Thoracic aorta (tissue), 2 donors: ENCODE data around the gene MACROH2A2. TPM values are rescaled to one million over a fixed set of nuclear protein-coding genes. Genes with fewer than 3 reads are reported as not detected.
A peak's percentile ranks its signal among the peaks of the same experiment; 100 is the strongest.

Source experiments
- ATAC-seq: fragments of 150-250 bp; one replicate; pipeline ENCODE4 v1.8.0; 2017; ENCODE audit warnings: low read depth; ENCODE audit not compliant: insufficient number of reproducible peaks, low FRiP score
- DNase-seq: peaks from one replicate; pipeline ENCODE4 v3.0.0-alpha.2; 2020; ENCODE audit warnings: low spot score
- H3K27ac ChIP-seq, 2 donors: fragments of 200-600 bp; sonication (generic); 1 replicate in 1 of 2; 2 replicates in 1 of 2; pipeline ENCODE4 v1.5.1; 2016; ENCODE audit warnings: mild to moderate bottlenecking in 2 of 2, moderate library complexity in 2 of 2
- H3K27me3 ChIP-seq: fragments of 200-600 bp; sonication (generic); replicated peaks from 2 replicates; pipeline ENCODE4 v1.6.0; 2016; ENCODE audit warnings: mild to moderate bottlenecking; ENCODE audit not compliant: insufficient read depth
- H3K36me3 ChIP-seq: fragments of 200-600 bp; sonication (generic); one replicate; pipeline ENCODE4 v1.5.1; 2016
- H3K4me1 ChIP-seq, 2 donors: fragments of 200-600 bp; sonication (generic); 1 replicate in 1 of 2; 2 replicates in 1 of 2; pipeline versions ENCODE4 v1.5.1 to v1.6.0; 2016; ENCODE audit warnings: low read depth in 2 of 2, mild to moderate bottlenecking in 1 of 2; ENCODE audit not compliant: control insufficient read depth in 1 of 2
- H3K4me3 ChIP-seq: fragments of 200-600 bp; sonication (generic); 2 replicates; pipeline ENCODE4 v1.5.1; 2016; ENCODE audit warnings: mild to moderate bottlenecking
- H3K9me3 ChIP-seq: fragments of 200-600 bp; sonication (generic); 2 replicates; pipeline ENCODE4 v1.5.1; 2016
- total RNA-seq, 2 donors: library from RNA; depleted of rRNA; stranded (reverse); fragments of >200 nt; gene quantifications; one replicate each; pipeline versions ENCODE4 v1.1.0 to v1.2.3, GENCODE V29; 2016
- TF ChIP-seq, protein P1 (sequence below): fragments of 200-600 bp; sonication (generic); IDR thresholded peaks from one replicate; pipeline ENCODE4 v1.5.1; 2019; ENCODE audit warnings: antibody characterized with exemption

MACROH2A2 gene
- total RNA-seq, 2 donors from 2014 or later = 0.68 to 8.5 TPM

DNA sequence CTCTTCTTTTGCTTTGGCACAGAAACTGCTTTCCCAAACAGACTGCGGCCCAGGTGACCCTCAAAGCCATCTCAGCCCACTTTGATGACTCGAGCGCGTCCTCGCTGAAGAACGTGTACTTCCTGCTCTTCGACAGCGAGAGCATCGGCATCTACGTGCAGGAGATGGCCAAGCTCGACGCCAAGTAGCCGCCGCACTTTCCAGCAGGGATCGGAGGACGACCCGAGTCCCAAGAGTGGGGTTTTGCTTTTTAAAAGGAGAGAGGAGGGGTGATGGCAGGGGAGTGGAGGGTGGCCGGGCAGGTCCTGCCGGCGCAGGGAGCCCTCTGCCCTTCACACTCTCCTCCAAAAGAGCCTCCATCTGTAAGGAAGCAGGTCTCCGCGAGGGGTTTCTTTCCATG is 58.9 kb downstream of the MACROH2A2 start:
- DNase-seq (no peak), ATAC-seq (no peak)
- Histone ChIP-seq H3K27ac (no peak overlapping the region), H3K9me3 (no peaks in the 10 kb centered on the region), H3K4me3 (no peak overlapping the region), H3K4me1 (no peaks in the 10 kb centered on the region), H3K27me3 (no peaks in the 10 kb centered on the region), H3K36me3 (peaks cover 30% of the 10 kb centered on the region)
- TF ChIP-seq, protein P1, sequence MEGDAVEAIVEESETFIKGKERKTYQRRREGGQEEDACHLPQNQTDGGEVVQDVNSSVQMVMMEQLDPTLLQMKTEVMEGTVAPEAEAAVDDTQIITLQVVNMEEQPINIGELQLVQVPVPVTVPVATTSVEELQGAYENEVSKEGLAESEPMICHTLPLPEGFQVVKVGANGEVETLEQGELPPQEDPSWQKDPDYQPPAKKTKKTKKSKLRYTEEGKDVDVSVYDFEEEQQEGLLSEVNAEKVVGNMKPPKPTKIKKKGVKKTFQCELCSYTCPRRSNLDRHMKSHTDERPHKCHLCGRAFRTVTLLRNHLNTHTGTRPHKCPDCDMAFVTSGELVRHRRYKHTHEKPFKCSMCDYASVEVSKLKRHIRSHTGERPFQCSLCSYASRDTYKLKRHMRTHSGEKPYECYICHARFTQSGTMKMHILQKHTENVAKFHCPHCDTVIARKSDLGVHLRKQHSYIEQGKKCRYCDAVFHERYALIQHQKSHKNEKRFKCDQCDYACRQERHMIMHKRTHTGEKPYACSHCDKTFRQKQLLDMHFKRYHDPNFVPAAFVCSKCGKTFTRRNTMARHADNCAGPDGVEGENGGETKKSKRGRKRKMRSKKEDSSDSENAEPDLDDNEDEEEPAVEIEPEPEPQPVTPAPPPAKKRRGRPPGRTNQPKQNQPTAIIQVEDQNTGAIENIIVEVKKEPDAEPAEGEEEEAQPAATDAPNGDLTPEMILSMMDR = no peak

DNA sequence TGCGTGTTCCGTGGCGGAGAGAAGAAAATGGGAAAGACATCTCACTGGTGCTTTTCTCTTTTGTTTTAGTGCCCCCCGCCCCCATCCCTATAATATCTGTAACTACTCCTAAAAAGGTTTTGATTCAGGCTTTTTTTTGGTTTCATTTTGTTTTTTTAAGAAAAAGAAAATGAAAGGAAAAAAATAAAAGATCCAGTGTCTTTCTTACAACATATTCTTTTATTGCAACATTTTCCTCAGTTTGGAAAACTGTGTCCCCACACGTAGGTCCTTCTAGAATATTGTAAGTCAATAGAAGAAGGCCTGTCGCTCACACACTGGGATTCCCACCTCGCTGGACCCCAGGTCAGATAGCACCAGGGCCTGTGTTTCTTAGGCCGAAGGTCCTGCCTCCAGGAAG is 59.4 kb downstream of the MACROH2A2 start:
- TF ChIP-seq, protein P1 = no peak
- DNase-seq (no peak), ATAC-seq (no peak)
- H3K36me3 ChIP-seq = peaks cover 30% of the 10 kb centered on the region
- H3K27ac ChIP-seq = no peak overlapping the region
- no peaks in the 10 kb centered on the region for H3K9me3 ChIP-seq
- H3K4me1 ChIP-seq = no peaks in the 10 kb centered on the region
- no peaks in the 10 kb centered on the region for H3K27me3 ChIP-seq
- no peak overlapping the region for H3K4me3 ChIP-seq

DNA sequence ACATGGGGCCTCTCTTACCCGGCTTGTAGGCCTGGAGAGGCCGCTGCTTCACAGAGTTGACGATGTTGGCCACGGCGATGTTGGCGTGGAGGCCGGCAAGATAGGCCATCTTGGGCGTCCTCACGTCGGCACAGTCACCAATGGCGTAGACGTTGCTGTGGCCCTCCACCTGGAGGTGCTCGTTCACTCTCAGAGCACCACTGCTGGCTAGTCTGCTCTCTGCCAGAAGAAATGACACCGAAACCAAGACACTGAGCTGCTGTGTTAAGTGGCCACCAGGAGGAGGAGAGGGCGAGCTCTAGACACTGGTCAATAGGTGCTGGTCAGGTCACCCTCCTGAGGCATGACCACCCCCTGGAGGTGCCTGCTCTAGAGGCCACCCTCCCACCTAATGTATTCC is 62.3 kb downstream of the MACROH2A2 start:
- DNase-seq = no peak
- Histone ChIP-seq H3K27me3 (no peaks in the 10 kb centered on the region), H3K4me3 (no peak overlapping the region), H3K27ac (no peak overlapping the region), H3K4me1 (no peaks in the 10 kb centered on the region), H3K9me3 (no peaks in the 10 kb centered on the region), H3K36me3 (peaks cover 47% of the 10 kb centered on the region)
- TF ChIP-seq, protein P1 = no peak
- ATAC-seq = no peak

DNA sequence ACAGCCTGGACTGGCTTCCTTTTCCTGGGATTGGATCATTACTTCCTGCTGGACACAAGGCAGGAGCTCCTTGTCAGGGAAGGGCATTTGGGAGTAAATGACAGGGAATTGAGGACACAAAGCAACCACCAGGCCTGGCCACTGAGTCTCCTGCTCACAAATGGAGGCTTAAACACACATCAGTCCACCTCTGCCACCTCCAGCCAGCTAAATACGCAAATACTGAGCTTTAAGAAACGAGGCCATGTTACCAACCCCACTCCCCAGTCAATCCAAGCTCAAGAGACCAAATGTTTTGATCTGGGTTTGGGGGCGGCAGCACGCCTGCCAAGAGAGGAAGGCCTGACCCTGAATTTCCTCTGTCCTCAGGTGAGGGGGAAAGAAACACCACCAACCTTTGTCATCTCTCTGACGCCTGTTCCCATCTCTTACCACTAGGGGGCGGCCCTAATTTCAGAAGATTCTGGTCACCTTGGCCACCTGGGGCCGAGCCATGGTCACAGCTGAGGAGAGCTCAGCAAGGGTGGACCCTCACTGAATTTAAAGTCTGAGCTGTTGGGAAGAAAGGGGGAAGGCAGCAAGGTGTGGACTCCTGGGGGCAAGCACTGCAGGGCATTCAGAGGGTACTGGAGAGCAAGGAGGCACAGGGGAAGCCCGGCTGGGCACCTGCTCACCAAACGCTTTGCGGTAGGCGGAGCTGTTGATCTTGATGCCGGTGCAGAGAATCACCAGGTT is 63.5 kb downstream of the MACROH2A2 start:
- no peaks in the 10 kb centered on the region for H3K9me3 ChIP-seq
- ATAC-seq (no peak), DNase-seq (no peak)
- H3K4me3 ChIP-seq = no peak overlapping the region
- H3K36me3 ChIP-seq = peaks cover 57% of the 10 kb centered on the region
- no peaks in the 10 kb centered on the region for H3K27me3 ChIP-seq
- no peaks in the 10 kb centered on the region for H3K4me1 ChIP-seq
- H3K27ac ChIP-seq = no peak overlapping the region
- TF ChIP-seq, protein P1 = peak; percentile 88

DNA sequence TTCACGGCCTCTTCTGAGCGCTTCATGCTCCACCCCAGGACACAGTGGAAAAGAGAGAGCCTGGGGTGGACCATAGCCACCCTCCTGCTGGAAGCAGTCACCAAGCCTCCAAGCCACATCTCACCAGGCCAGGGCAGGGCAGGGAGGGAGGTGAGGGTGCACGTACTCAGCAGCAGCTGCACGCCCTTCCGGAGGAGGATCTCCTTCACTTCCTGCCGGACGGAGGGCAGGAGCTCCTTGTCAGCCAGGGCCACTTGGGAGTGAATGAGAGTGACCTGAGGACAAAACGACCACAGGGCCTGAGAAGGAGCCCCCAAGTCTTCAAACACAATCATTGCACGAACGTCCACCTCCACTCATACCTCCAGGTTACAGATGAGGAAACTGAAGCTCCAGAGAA is 65.0 kb downstream of the MACROH2A2 start:
- H3K27me3 ChIP-seq = no peaks in the 10 kb centered on the region
- H3K36me3 ChIP-seq = peaks cover 50% of the 10 kb centered on the region
- no peaks in the 10 kb centered on the region for H3K9me3 ChIP-seq
- no peak overlapping the region for H3K27ac ChIP-seq
- TF ChIP-seq, protein P1 = no peak
- ATAC-seq = no peak
- H3K4me3 ChIP-seq = no peak overlapping the region
- no peak for DNase-seq
- H3K4me1 ChIP-seq = no peaks in the 10 kb centered on the region
